SK-N-SH (cell line): ENCODE results near the gene CALR3. TPM values are rescaled to one million over a fixed set of nuclear protein-coding genes. Genes with fewer than 3 reads are reported as not detected.

Source experiments
- CTCF ChIA-PET: fragments of 300-600, 350-600 bp; formaldehyde crosslinking; extraction: SDS; loops from one replicate; lab custom pipeline; 2021; lab: Yijun Ruan, JAX
- POLR2A ChIA-PET: fragments of 350-600 bp; sonication (Branson Sonifier 250); formaldehyde crosslinking; extraction: SDS; loops from one replicate; lab custom pipeline; 2020; ENCODE audit warnings: antibody characterized with exemption, inconsistent platforms; lab: Yijun Ruan, JAX
- DNase-seq: peaks from one replicate; pipeline ENCODE4 v3.0.0; 2012
- H2AFZ ChIP-seq: fragments of 200-600 bp; sonication (generic); 2 replicates; pipeline ENCODE4 v1.8.1; 2016; ENCODE audit warnings: antibody characterized with exemption, mild to moderate bottlenecking, low read depth
- H3F3A ChIP-seq: fragments of 200-600 bp; sonication (generic); replicated peaks from 2 replicates; pipeline ENCODE3; 2016; ENCODE audit warnings: antibody characterized with exemption, mild to moderate bottlenecking; ENCODE audit not compliant: insufficient read depth
- H3K27ac ChIP-seq, 2 experiments: fragments of 200-500 bp in 1 of 2; fragments of 200-600 bp in 1 of 2; sonication (Bioruptor generic) in 1 of 2; sonication (generic), shearing (Covaris generic) in 1 of 2; 2 replicates each; pipeline versions ENCODE4 v1.5.1 to v1.6.1; 2014 to 2016; ENCODE audit warnings: low read depth in 2 of 2, inconsistent platforms in 1 of 2, low read length in 1 of 2, mild to moderate bottlenecking in 1 of 2, mixed read lengths in 1 of 2
- H3K27me3 ChIP-seq: fragments of 200-600 bp; sonication (generic), shearing (Covaris generic); 2 replicates; pipeline ENCODE4 v1.6.1; 2016; ENCODE audit warnings: mixed run types; ENCODE audit not compliant: insufficient read depth
- H3K36me3 ChIP-seq, 2 experiments: fragments of 200-500 bp in 1 of 2; fragments of 200-600 bp in 1 of 2; sonication (Bioruptor generic) in 1 of 2; sonication (generic) in 1 of 2; replicated peaks in 1 of 2; 2 replicates each; pipeline versions ENCODE3 to v1.5.1; 2014 to 2016; ENCODE audit warnings: low read length in 1 of 2, mild to moderate bottlenecking in 1 of 2; ENCODE audit not compliant: insufficient read depth in 2 of 2, control insufficient read depth in 1 of 2
- H3K4me1 ChIP-seq, 2 experiments: fragments of 200-500 bp in 1 of 2; fragments of 200-600 bp in 1 of 2; sonication (Bioruptor generic) in 1 of 2; sonication (generic), shearing (Covaris generic) in 1 of 2; 2 replicates each; pipeline versions ENCODE4 v1.5.1 to v1.6.1; 2014 to 2016; ENCODE audit warnings: low read depth in 1 of 2, low read length in 1 of 2, mixed run types in 1 of 2; ENCODE audit not compliant: insufficient read depth in 2 of 2, control insufficient read depth in 1 of 2
- H3K4me2 ChIP-seq: fragments of 200-600 bp; sonication (generic), shearing (Covaris generic); 2 replicates; pipeline ENCODE4 v1.6.1; 2017; ENCODE audit warnings: mixed run types
- H3K4me3 ChIP-seq, 2 experiments: fragments of 200-500 bp in 1 of 2; fragments of 200-600 bp in 1 of 2; sonication (Bioruptor generic) in 1 of 2; sonication (generic), shearing (Covaris generic) in 1 of 2; 2 replicates each; pipeline versions ENCODE4 v1.5.1 to v1.8.1; 2014 to 2016; ENCODE audit warnings: low read depth in 2 of 2, inconsistent platforms in 1 of 2, low read length in 1 of 2, mild to moderate bottlenecking in 1 of 2, mixed read lengths in 1 of 2, moderate library complexity in 1 of 2
- H3K79me2 ChIP-seq: fragments of 200-600 bp; sonication (generic); 2 replicates; pipeline ENCODE4 v1.8.1; 2017; ENCODE audit warnings: mild to moderate bottlenecking; ENCODE audit not compliant: insufficient read depth
- H3K9ac ChIP-seq: fragments of 200-600 bp; sonication (generic); 2 replicates; pipeline ENCODE4 v1.6.1; 2017; ENCODE audit warnings: mixed run types
- H3K9me2 ChIP-seq: fragments of 200-600 bp; sonication (generic); 2 replicates; pipeline ENCODE4 v1.6.1; 2017; ENCODE audit warnings: mixed run types
- H3K9me3 ChIP-seq: fragments of 200-600 bp; sonication (generic); 2 replicates; pipeline ENCODE4 v1.6.1; 2017; ENCODE audit warnings: mixed run types, mild to moderate bottlenecking, moderate library complexity
- H4K20me1 ChIP-seq: fragments of 200-600 bp; sonication (generic); 2 replicates; pipeline ENCODE4 v1.6.1; 2017; ENCODE audit warnings: mild to moderate bottlenecking, mixed run types; ENCODE audit not compliant: insufficient read depth
- ELF1 ChIP-seq: IDR thresholded peaks from 2 replicates; pipeline ENCODE4 v1.4.0; 2012
- EP300 ChIP-seq, 2 experiments: IDR thresholded peaks; 2 replicates each; pipeline versions ENCODE4 v1.4.0 to v1.6.1; 2012; ENCODE audit warnings: borderline replicate concordance in 1 of 2, low read depth in 1 of 2, low read length in 1 of 2
- EZH2phosphoT487 ChIP-seq: fragments of 200-600 bp; sonication (generic); IDR thresholded peaks from 2 replicates; pipeline ENCODE4 v1.6.1; 2017; ENCODE audit warnings: low read depth, mixed run types, mild to moderate bottlenecking, antibody characterized with exemption, moderate library complexity, borderline replicate concordance
- FOSL2 ChIP-seq: IDR thresholded peaks from 2 replicates; pipeline ENCODE4 v1.4.0; 2012; ENCODE audit warnings: low read depth, mild to moderate bottlenecking, moderate library complexity, borderline replicate concordance
- FOXJ3 ChIP-seq: sonication (generic); formaldehyde crosslinking; IDR thresholded peaks from 2 replicates; pipeline ENCODE4 v1.5.1; 2020; ENCODE audit warnings: mild to moderate bottlenecking, missing genetic modification reagents
- GABPA ChIP-seq: IDR thresholded peaks from 2 replicates; pipeline ENCODE4 v1.4.0; 2012; ENCODE audit warnings: low read depth, mild to moderate bottlenecking
- JUND ChIP-seq: IDR thresholded peaks from 2 replicates; pipeline ENCODE4 v1.4.0; 2012
- MXI1 ChIP-seq: IDR thresholded peaks from 2 replicates; pipeline ENCODE4 v1.6.1; 2012; ENCODE audit warnings: mild to moderate bottlenecking, low read depth, low read length, improper control_type of control experiment
- NFIC ChIP-seq: IDR thresholded peaks from 2 replicates; pipeline ENCODE4 v1.4.0; 2012; ENCODE audit warnings: borderline replicate concordance
- POLR2AphosphoS5 ChIP-seq: IDR thresholded peaks from 2 replicates; pipeline ENCODE4 v1.6.1; 2012; ENCODE audit warnings: low read depth, low read length
- RAD21 ChIP-seq: IDR thresholded peaks from 2 replicates; pipeline ENCODE4 v1.6.1; 2012; ENCODE audit warnings: mild to moderate bottlenecking, low read length
- RCOR1 ChIP-seq: fragments of 150-350 bp; IDR thresholded peaks from 2 replicates; pipeline ENCODE4 v1.6.1; 2017; ENCODE audit warnings: antibody characterized with exemption, low read length
- REST ChIP-seq: IDR thresholded peaks from 2 replicates; pipeline ENCODE4 v1.6.1; 2012; ENCODE audit warnings: mild to moderate bottlenecking, low read depth, low read length, moderate library complexity
- RXRA ChIP-seq: IDR thresholded peaks from 2 replicates; pipeline ENCODE4 v1.4.0; 2012; ENCODE audit warnings: low read depth, mild to moderate bottlenecking, borderline replicate concordance
- SIN3A ChIP-seq: IDR thresholded peaks from 2 replicates; pipeline ENCODE4 v1.6.1; 2012; ENCODE audit warnings: low read depth, mild to moderate bottlenecking, low read length, moderate library complexity, borderline replicate concordance
- TAF1 ChIP-seq: IDR thresholded peaks from 2 replicates; pipeline ENCODE4 v1.6.1; 2012; ENCODE audit warnings: low read depth, mild to moderate bottlenecking, low read length, moderate library complexity, borderline replicate concordance
- WGBS: methylation state at CpG from one replicate; pipeline ENCODE4 v1.1.6; 2017; ENCODE audit warnings: low lambda C conversion rate; 5-methylcytosine and 5-hydroxymethylcytosine counted together
- polyA plus RNA-seq, 3 experiments: library from polyadenylated mRNA; depleted of rRNA; stranded (reverse); fragments of >200 nt; gene quantifications; 2 replicates each; pipeline ENCODE4 v1.2.3, GENCODE V29; 2012
- TF ChIP-seq, protein P1 (sequence below): IDR thresholded peaks from 2 replicates; pipeline ENCODE4 v1.4.0; 2012; ENCODE audit warnings: low read depth, borderline replicate concordance
- TF ChIP-seq, protein P2 (sequence below): IDR thresholded peaks from 2 replicates; pipeline ENCODE4 v1.4.0; 2012; ENCODE audit warnings: low read depth
- TF ChIP-seq, protein P3 (sequence below): fragments of 200-600 bp; sonication (generic); IDR thresholded peaks from 2 replicates; pipeline ENCODE4 v1.6.1; 2017; ENCODE audit warnings: antibody characterized with exemption, mild to moderate bottlenecking, moderate library complexity

The CALR3 gene
- polyA plus RNA-seq, 1 of the 3 experiments (the other 2 are of a cell fraction), result not detected

DNA sequence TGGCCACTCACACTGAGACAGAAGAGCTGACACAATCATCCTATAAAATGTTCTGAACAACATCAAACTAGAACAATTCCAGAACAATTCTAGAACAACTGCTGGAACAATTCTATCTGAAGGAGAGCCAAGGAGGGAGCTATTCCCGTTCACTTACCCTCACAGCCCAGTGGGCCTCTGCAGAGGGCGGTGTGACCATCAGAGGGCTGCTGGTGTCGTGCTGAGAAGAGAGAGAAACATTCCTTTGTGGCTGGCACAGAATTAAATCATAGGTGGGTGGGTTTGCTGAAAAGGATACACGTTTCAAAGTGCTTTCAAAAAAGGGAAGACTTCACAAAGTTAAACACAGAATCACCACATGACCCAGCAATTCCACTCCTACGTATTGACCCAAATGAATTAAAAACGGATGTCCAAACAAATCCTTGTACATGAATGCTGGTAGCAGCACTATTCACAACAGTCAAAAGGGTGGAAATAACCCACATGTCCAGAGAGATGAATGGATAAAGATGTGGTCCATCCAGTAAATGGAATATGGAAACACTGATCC lies 59.1 kb downstream of the CALR3 start:
- H4K20me1 ChIP-seq, result peaks cover 4% of the 10 kb centered on the region; the same call in 1 of the 2 replicates
- no peak for DNase-seq
- H3K36me3 ChIP-seq, result peaks cover 4 to 43% of the 10 kb centered on the region in 2 experiments
- H3K9me2 ChIP-seq, result no peaks in the 10 kb centered on the region
- H3K9ac ChIP-seq, result no peak overlapping the region
- H3K27ac ChIP-seq, result no peak overlapping the region
- no peaks in the 10 kb centered on the region for H3K27me3 ChIP-seq
- WGBS, result 85% methylated on average over 6 of the region's 6 CpGs
- H3K4me2 ChIP-seq, result no peak overlapping the region
- TF ChIP-seq FOSL2, result no peak
- TF ChIP-seq, protein P1, sequence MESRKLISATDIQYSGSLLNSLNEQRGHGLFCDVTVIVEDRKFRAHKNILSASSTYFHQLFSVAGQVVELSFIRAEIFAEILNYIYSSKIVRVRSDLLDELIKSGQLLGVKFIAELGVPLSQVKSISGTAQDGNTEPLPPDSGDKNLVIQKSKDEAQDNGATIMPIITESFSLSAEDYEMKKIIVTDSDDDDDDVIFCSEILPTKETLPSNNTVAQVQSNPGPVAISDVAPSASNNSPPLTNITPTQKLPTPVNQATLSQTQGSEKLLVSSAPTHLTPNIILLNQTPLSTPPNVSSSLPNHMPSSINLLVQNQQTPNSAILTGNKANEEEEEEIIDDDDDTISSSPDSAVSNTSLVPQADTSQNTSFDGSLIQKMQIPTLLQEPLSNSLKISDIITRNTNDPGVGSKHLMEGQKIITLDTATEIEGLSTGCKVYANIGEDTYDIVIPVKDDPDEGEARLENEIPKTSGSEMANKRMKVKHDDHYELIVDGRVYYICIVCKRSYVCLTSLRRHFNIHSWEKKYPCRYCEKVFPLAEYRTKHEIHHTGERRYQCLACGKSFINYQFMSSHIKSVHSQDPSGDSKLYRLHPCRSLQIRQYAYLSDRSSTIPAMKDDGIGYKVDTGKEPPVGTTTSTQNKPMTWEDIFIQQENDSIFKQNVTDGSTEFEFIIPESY, result no peak
- no peak for TF ChIP-seq EP300 (IDR thresholded peaks at IDR 0.05; ENCODE audit: borderline replicate concordance in 1 of 2, low read depth in 1 of 2, low read length in 1 of 2)
- no peak for TF ChIP-seq TAF1
- no peak for TF ChIP-seq JUND
- TF ChIP-seq, protein P2, sequence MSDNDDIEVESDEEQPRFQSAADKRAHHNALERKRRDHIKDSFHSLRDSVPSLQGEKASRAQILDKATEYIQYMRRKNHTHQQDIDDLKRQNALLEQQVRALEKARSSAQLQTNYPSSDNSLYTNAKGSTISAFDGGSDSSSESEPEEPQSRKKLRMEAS, result no peak
- no peak for TF ChIP-seq ELF1
- TF ChIP-seq GABPA, result no peak
- peaks cover 6% of the 10 kb centered on the region; the same call in 1 of the 2 replicates for H3K79me2 ChIP-seq
- H3K4me1 ChIP-seq, result peaks cover 2 to 6% of the 10 kb centered on the region in 2 experiments; a peak in 2 of 4 replicates
- no peak overlapping the region for H2AFZ ChIP-seq
- H3F3A ChIP-seq, result peaks cover 22% of the 10 kb centered on the region
- H3K4me3 ChIP-seq, result no peak overlapping the region
- ChIA-PET CTCF (interaction anchor here (2.0 kb wide), 1 partner anchor 8 kb away, joined by 6 read pairs; no protein-coding TSS in a partner anchor), POLR2A (no interaction called here)
- no peaks in the 10 kb centered on the region for H3K9me3 ChIP-seq

DNA sequence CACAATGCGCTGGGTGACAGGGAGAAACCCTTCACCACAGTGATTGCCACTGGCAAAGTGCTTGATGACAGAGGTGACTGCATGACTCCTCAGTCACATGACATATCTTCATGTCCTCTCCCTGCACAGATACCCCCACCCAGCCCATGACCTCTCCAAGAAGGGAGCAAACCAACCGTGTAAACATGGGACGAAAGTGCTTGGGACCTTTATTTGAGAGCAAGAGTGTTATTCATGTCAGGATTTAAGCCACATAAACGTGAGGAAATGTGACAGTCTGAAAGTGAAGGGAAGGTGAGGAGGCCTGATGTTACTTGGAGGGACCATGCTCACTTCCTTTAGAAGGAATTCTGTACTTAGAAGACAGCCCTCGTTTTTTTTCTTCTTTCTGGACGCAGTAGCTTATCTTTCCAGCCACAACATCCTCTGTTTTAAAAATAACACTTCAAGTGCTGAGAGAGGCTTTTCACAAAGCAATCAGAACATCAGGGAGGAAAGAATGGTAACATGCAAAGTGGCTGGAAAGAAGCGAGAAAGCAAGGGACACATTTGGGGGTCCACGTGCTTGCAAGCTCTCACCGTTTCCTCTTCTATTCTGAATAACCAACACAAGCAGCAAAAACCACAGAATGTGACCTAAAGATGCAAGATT lies 59.8 kb downstream of the CALR3 start:
- Histone ChIP-seq H4K20me1 (peaks cover 4% of the 10 kb centered on the region; the same call in 1 of the 2 replicates), H2AFZ (no peak overlapping the region), H3K4me3 (no peak overlapping the region), H3K36me3 (peaks cover 8 to 49% of the 10 kb centered on the region in 2 experiments), H3K9me3 (no peaks in the 10 kb centered on the region), H3K9ac (0 out of 2 replicates have a peak overlapping the region, but pooled peaks have one; percentile 12), H3K27ac (peak overlapping the region; percentile 3 to 80; a peak in 2 of 4 replicates), H3K4me2 (peak overlapping the region; percentile 37), H3K79me2 (peaks cover 6% of the 10 kb centered on the region; the same call in 1 of the 2 replicates), H3K27me3 (no peaks in the 10 kb centered on the region), H3K9me2 (no peaks in the 10 kb centered on the region), H3K4me1 (peaks cover 0 to 6% of the 10 kb centered on the region in 2 experiments; a peak in 1 of 4 replicates), H3F3A (peaks cover 22% of the 10 kb centered on the region)
- DNase-seq, result no peak
- 91% methylated on average over 9 of the region's 9 CpGs for WGBS
- ChIA-PET POLR2A (no interaction called here), CTCF (interaction anchor here (2.0 kb wide), 1 partner anchor 9 kb away, joined by 6 read pairs; no protein-coding TSS in a partner anchor)
- TF ChIP-seq FOXJ3 (no peak), SIN3A (no peak), REST (no peak), POLR2AphosphoS5 (no peak), TAF1 (no peak), NFIC (no peak), EZH2phosphoT487 (no peak), RXRA (no peak), RAD21 (no peak), EP300 (IDR thresholded peaks at IDR 0.05; ENCODE audit: borderline replicate concordance in 1 of 2, low read depth in 1 of 2, low read length in 1 of 2) (no peak), MXI1 (no peak), RCOR1 (no peak)
- TF ChIP-seq, protein P3, sequence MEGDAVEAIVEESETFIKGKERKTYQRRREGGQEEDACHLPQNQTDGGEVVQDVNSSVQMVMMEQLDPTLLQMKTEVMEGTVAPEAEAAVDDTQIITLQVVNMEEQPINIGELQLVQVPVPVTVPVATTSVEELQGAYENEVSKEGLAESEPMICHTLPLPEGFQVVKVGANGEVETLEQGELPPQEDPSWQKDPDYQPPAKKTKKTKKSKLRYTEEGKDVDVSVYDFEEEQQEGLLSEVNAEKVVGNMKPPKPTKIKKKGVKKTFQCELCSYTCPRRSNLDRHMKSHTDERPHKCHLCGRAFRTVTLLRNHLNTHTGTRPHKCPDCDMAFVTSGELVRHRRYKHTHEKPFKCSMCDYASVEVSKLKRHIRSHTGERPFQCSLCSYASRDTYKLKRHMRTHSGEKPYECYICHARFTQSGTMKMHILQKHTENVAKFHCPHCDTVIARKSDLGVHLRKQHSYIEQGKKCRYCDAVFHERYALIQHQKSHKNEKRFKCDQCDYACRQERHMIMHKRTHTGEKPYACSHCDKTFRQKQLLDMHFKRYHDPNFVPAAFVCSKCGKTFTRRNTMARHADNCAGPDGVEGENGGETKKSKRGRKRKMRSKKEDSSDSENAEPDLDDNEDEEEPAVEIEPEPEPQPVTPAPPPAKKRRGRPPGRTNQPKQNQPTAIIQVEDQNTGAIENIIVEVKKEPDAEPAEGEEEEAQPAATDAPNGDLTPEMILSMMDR, result no peak
